Tibial nerve (tissue), 4 donors: ENCODE results near the gene LYSMD1. TPM values are rescaled to one million over a fixed set of nuclear protein-coding genes. Genes with fewer than 3 reads are reported as not detected.

Experiments used
- DNase-seq, 2 donors: peaks; one replicate each; pipeline ENCODE4 v3.0.0-alpha.2; 2019; ENCODE audit warnings: low spot score in 2 of 2
- H3K27ac ChIP-seq, 4 donors: fragments of 200-600 bp; sonication (generic) in 3 of 4; one replicate each; pipeline ENCODE4 v1.5.1; 2017 to 2019; ENCODE audit warnings: mild to moderate bottlenecking in 1 of 4
- H3K27me3 ChIP-seq, 2 donors: fragments of 200-600 bp; sonication (generic) in 1 of 2; one replicate each; pipeline versions ENCODE4 v1.5.1 to v1.6.0; 2017 to 2019
- H3K36me3 ChIP-seq, 3 donors: fragments of 200-600 bp; sonication (generic); one replicate each; pipeline ENCODE4 v1.5.1; 2018 to 2019
- H3K4me1 ChIP-seq, 4 donors: fragments of 200-600 bp; sonication (generic) in 3 of 4; one replicate each; pipeline ENCODE4 v1.5.1; 2017 to 2019
- H3K4me3 ChIP-seq, 4 donors: fragments of 200-600 bp; sonication (generic) in 3 of 4; one replicate each; pipeline ENCODE4 v1.5.1; 2017 to 2019; ENCODE audit warnings: mild to moderate bottlenecking in 1 of 4, moderate library complexity in 1 of 4
- H3K9me3 ChIP-seq, 4 donors: fragments of 200-600 bp; sonication (generic) in 3 of 4; one replicate each; pipeline ENCODE4 v1.5.1; 2017 to 2019
- EP300 ChIP-seq, 2 donors: sonication (generic); formaldehyde crosslinking; IDR thresholded peaks; one replicate each; pipeline ENCODE4 v1.6.1; 2017; ENCODE audit warnings: antibody characterized with exemption in 2 of 2, mild to moderate bottlenecking in 1 of 2
- POLR2A ChIP-seq, 2 donors: fragments of 450-650 bp; IDR thresholded peaks; one replicate each; pipeline ENCODE4 v1.6.1; 2017; ENCODE audit warnings: antibody characterized with exemption in 2 of 2, mild to moderate bottlenecking in 2 of 2, moderate library complexity in 2 of 2
- WGBS, 2 donors: methylation state at CpG; one replicate each; pipeline ENCODE4 v1.1.5; 2018; 5-methylcytosine and 5-hydroxymethylcytosine counted together
- total RNA-seq, 4 donors: library from RNA; depleted of rRNA; stranded (reverse); fragments of >200 nt; gene quantifications; one replicate each; pipeline ENCODE4 v1.1.0, GENCODE V29; 2016
- TF ChIP-seq, protein P1 (sequence below), 5 experiments: fragments of 200-600 bp in 3 of 5; fragments of 450-650 bp in 2 of 5; sonication (generic) in 3 of 5; IDR thresholded peaks; one replicate each; pipeline ENCODE4 v1.5.1; 2016 to 2019; ENCODE audit warnings: antibody characterized with exemption in 5 of 5, mild to moderate bottlenecking in 3 of 5, moderate library complexity in 2 of 5

Gene LYSMD1
- total RNA-seq, 4 donors from 2014 or later = 10.1 to 16.5 (median 13.8) TPM

DNA sequence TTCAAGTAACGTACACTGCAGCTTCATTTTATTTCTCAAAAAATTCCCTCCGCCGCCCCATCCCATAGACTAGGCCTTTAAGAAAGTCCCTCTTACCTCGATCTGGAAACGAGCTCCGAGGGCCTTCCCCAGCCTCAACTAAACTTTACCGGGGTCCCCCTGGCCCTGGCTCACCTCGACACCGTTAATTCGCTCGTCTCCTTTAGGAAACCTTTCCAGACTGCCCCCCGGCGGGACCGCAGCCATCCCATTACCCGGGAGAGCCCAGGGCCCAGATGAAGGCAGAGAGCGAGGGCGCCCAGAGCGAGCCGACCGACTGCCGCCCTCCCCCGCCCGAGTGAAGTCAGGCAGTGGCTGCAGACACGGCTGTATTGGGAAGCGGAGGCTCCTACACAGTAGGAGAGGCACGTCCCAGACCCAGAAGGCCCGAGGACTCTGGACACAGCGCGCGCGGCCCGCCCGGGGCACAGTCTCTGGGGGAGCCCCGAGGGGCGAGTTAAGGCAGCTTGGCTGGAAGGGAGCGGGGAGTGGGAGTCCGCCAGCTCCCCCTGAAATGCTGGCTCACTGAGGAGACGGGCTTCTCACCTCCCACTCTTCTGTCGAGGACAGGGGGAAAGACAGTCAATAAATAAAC lies 33.9 kb downstream of the LYSMD1 start:
- H3K27me3 ChIP-seq = no peaks in the 10 kb centered on the region
- peak overlapping the region; percentile 56 to 84 (median 66) for H3K27ac ChIP-seq
- no peak for TF ChIP-seq POLR2A (IDR thresholded peaks at IDR 0.05)
- TF ChIP-seq, protein P1, sequence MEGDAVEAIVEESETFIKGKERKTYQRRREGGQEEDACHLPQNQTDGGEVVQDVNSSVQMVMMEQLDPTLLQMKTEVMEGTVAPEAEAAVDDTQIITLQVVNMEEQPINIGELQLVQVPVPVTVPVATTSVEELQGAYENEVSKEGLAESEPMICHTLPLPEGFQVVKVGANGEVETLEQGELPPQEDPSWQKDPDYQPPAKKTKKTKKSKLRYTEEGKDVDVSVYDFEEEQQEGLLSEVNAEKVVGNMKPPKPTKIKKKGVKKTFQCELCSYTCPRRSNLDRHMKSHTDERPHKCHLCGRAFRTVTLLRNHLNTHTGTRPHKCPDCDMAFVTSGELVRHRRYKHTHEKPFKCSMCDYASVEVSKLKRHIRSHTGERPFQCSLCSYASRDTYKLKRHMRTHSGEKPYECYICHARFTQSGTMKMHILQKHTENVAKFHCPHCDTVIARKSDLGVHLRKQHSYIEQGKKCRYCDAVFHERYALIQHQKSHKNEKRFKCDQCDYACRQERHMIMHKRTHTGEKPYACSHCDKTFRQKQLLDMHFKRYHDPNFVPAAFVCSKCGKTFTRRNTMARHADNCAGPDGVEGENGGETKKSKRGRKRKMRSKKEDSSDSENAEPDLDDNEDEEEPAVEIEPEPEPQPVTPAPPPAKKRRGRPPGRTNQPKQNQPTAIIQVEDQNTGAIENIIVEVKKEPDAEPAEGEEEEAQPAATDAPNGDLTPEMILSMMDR (IDR thresholded peaks at IDR 0.05) = no peak
- TF ChIP-seq EP300 (IDR thresholded peaks at IDR 0.05) = no peak
- H3K4me1 ChIP-seq = peaks cover 0 to 22% (median 0%) of the 10 kb centered on the region in 4 donors
- H3K36me3 ChIP-seq = peaks cover 0 to 38% (median 0%) of the 10 kb centered on the region in 3 donors
- H3K4me3 ChIP-seq = peak overlapping the region; percentile 40 to 55 (median 42)
- H3K9me3 ChIP-seq = no peaks in the 10 kb centered on the region
- no peak for DNase-seq
- 11 to 20% methylated on average over 27 to 39 of the region's 39 CpGs for WGBS, 2 donors

DNA sequence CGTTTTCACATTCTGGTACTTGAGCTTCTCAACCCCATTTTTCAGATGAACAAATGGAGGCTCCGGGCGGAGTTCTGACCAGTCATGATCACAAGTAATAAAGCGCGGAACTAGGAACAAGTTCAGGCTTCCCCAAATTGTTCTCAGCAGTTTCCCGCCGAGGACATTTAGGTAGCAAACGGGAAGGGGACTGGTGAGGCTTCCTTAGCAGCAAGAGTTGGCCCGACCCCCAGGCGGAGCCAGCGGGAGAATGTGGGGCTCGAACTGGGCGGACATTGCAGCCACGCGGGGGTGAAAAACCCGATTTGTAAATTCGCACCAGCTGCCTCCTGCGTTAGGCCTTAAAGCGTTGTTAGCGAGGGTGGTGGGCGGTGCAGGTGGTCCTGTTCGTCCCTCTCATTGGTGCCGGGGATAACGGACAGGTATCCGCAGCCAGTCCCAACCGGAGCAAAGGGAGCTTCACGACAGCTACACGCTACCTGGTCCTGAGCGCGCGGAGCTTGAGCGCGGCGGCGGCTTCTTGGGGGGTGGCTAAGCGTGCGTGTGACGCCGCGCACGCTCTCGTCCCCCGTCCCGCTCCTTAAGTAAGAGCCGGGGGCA lies 34.6 kb downstream of the LYSMD1 start:
- H3K4me3 ChIP-seq = peak overlapping the region; percentile 40 to 55 (median 42)
- no peaks in the 10 kb centered on the region for H3K27me3 ChIP-seq
- WGBS, 2 donors = 6 to 9% methylated on average over 16 to 42 of the region's 45 CpGs
- peak; percentile 76 to 81 for DNase-seq
- H3K4me1 ChIP-seq = peaks cover 0 to 22% (median 0%) of the 10 kb centered on the region in 4 donors
- H3K27ac ChIP-seq = peak overlapping the region; percentile 56 to 84 (median 66)
- TF ChIP-seq EP300 (IDR thresholded peaks at IDR 0.05) = peak in 1 of 2 donors; percentile 64
- TF ChIP-seq, protein P1 (IDR thresholded peaks at IDR 0.05) = peak in 2 of 5 experiments; percentile 18 to 29
- TF ChIP-seq POLR2A (IDR thresholded peaks at IDR 0.05) = peak in 1 of 2 donors; percentile 39
- H3K36me3 ChIP-seq = peaks cover 0 to 34% (median 0%) of the 10 kb centered on the region in 3 donors
- no peaks in the 10 kb centered on the region for H3K9me3 ChIP-seq

DNA sequence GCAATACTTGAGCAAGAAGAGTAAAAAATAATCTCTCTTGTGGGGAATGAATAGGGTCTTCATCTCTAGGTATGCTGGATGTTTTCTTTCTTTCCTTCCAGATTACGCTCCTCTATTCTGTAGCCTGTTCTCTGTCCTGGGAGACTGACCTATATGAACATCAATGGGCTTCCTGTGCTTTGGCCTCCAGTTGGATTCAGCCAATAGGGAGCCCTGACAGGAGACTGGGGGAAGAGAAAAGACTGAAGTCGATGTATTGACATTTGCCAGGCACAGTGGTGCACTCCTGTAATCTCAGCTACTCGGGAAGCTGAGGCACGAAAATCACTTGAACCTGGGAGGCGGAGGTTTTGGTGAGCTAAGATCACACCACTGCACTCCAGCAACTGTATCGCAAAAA lies 36.9 kb downstream of the LYSMD1 start:
- H3K36me3 ChIP-seq = peaks cover 0 to 30% (median 0%) of the 10 kb centered on the region in 3 donors
- H3K4me3 ChIP-seq = no peak overlapping the region
- 73% methylated on average over 6 of the region's 6 CpGs for WGBS, 2 donors
- no peaks in the 10 kb centered on the region for H3K27me3 ChIP-seq
- TF ChIP-seq, protein P1 (IDR thresholded peaks at IDR 0.05) = no peak
- no peak for TF ChIP-seq POLR2A (IDR thresholded peaks at IDR 0.05)
- TF ChIP-seq EP300 (IDR thresholded peaks at IDR 0.05) = no peak
- no peak for DNase-seq
- H3K4me1 ChIP-seq = peaks cover 0 to 22% (median 0%) of the 10 kb centered on the region in 4 donors
- no peaks in the 10 kb centered on the region for H3K9me3 ChIP-seq
- H3K27ac ChIP-seq = no peak overlapping the region

DNA sequence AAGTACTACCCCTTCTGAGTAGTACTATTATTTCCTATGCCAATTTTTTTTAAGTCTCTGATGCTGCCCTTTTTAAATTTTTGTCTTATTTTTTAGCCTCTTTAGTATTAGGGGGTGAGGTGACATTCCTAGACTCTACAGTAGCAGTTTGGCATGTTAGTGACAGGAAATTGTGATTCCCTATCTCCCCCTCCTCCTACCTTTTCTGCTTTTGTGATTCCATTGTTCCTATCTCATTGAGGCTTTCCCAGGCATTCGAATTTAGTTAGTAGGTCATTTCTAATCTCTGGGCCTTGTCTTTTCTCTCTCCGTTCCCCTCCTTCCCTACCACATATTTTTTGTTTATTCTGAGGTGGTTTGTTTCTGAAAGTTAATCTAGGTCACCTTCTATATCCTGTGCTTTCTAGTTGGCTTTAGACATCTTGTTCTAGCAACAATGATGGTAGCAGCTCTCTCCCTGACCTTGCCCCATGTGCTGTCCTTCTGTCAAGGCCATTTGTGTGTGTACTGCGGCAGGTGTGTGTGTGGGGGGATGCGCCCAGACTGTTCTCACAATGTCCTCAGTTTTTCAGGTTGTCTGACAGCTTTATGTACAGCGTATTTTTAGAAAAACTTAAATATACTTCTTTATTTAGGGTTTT lies 40.8 kb downstream of the LYSMD1 start:
- no peaks in the 10 kb centered on the region for H3K4me1 ChIP-seq
- peaks cover 0 to 59% (median 3%) of the 10 kb centered on the region in 3 donors for H3K36me3 ChIP-seq
- H3K27me3 ChIP-seq = no peaks in the 10 kb centered on the region
- H3K9me3 ChIP-seq = no peaks in the 10 kb centered on the region
- TF ChIP-seq POLR2A (IDR thresholded peaks at IDR 0.05) (no peak), EP300 (IDR thresholded peaks at IDR 0.05) (no peak)
- TF ChIP-seq, protein P1 (IDR thresholded peaks at IDR 0.05) = no peak
- WGBS, 2 donors = 80 to 86% methylated on average over 5 of the region's 5 CpGs
- H3K27ac ChIP-seq = no peak overlapping the region
- no peak overlapping the region for H3K4me3 ChIP-seq
- no peak for DNase-seq

DNA sequence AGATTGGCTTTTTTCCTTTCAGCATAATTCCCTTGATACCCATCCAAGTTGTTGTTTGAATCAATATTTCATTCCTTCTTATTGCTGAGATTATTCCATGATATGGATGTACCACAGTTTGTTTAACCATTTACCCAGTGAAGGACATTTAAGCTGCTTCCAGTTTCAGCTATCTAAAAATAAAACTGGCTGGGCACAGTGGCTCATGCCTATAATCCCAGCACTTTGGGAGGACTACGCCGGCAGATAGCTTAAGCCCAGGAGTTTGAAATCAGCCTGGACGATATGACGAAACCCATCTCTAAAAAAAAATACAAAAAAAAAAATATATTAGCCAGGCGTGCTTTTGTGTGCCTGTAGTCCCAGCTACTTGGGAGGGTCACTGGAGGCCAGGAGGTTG lies 51.8 kb downstream of the LYSMD1 start:
- Histone ChIP-seq H3K36me3 (peaks cover 0 to 69% (median 4%) of the 10 kb centered on the region in 3 donors), H3K4me3 (no peak overlapping the region), H3K4me1 (no peaks in the 10 kb centered on the region), H3K27me3 (no peaks in the 10 kb centered on the region), H3K9me3 (no peaks in the 10 kb centered on the region), H3K27ac (no peak overlapping the region)
- TF ChIP-seq, protein P1 (IDR thresholded peaks at IDR 0.05) = no peak
- no peak for TF ChIP-seq POLR2A (IDR thresholded peaks at IDR 0.05)
- no peak for TF ChIP-seq EP300 (IDR thresholded peaks at IDR 0.05)
- DNase-seq = no peak
- 93 to 99% methylated on average over 5 of the region's 5 CpGs for WGBS, 2 donors
